WTC11 (cell line): ENCODE results near the gene HEATR5A. TPM values are rescaled to one million over a fixed set of nuclear protein-coding genes. Genes with fewer than 3 reads are reported as not detected.

Source experiments
- ATAC-seq: fragments of 200-7000 bp; cut with Tn5 transposase; 2 replicates; pipeline ENCODE4 v1.10.0; 2021; ENCODE audit warnings: mild to moderate bottlenecking, moderate library complexity
- CTCF ChIA-PET: fragments of 300-600 bp; sonication (Branson Sonifier 250); formaldehyde crosslinking; loops from one replicate; lab custom pipeline; 2021; ENCODE audit warnings: antibody characterized with exemption; lab: Charles Lee
- POLR2A ChIA-PET: fragments of 350-600 bp; sonication (Branson Sonifier 250); formaldehyde crosslinking; loops from one replicate; lab custom pipeline; 2021; ENCODE audit warnings: antibody characterized with exemption; lab: Charles Lee
- DNase-seq: peaks from one replicate; pipeline ENCODE4 v3.0.0; 2021; ENCODE audit warnings: low spot score
- H3K27ac Mint-ChIP-seq: 2 replicates; pipeline ENCODE4 v1.8.0; 2021; ENCODE audit warnings: mixed read lengths
- H3K27me3 Mint-ChIP-seq: 2 replicates; pipeline ENCODE4 v1.8.0; 2021; ENCODE audit warnings: low read depth, mild to moderate bottlenecking, moderate library complexity, mixed read lengths
- H3K36me3 Mint-ChIP-seq: 2 replicates; pipeline ENCODE4 v1.8.0; 2021; ENCODE audit warnings: mixed read lengths
- H3K4me1 Mint-ChIP-seq: 2 replicates; pipeline ENCODE4 v1.8.0; 2022; ENCODE audit warnings: mixed read lengths
- H3K4me3 Mint-ChIP-seq: 2 replicates; pipeline ENCODE4 v1.8.0; 2021; ENCODE audit warnings: mild to moderate bottlenecking, moderate library complexity, mixed read lengths
- H3K9me3 Mint-ChIP-seq: 2 replicates; pipeline ENCODE4 v1.8.0; 2021; ENCODE audit warnings: mixed read lengths
- AR ChIP-seq: fragments of 250-450 bp; sonication (Bioruptor Pico); IDR thresholded peaks from 2 replicates; pipeline ENCODE4 v1.9.0; 2021; ENCODE audit warnings: mild to moderate bottlenecking
- ARID4B ChIP-seq: sonication (generic); formaldehyde crosslinking; IDR thresholded peaks from 2 replicates; pipeline ENCODE4 v1.8.0; 2023; ENCODE audit warnings: missing genetic modification reagents, mild to moderate bottlenecking, borderline replicate concordance
- CDX4 ChIP-seq: fragments of 250-450 bp; sonication (Bioruptor Pico); IDR thresholded peaks from 2 replicates; pipeline ENCODE4 v1.9.0; 2021; ENCODE audit warnings: moderate library complexity, mild to moderate bottlenecking, inconsistent platforms, borderline replicate concordance
- E2F1 ChIP-seq: sonication (generic); formaldehyde crosslinking; IDR thresholded peaks from 2 replicates; pipeline ENCODE4 v1.8.0; 2022; ENCODE audit warnings: mild to moderate bottlenecking, missing genetic modification reagents
- FOXP4 ChIP-seq: sonication (generic); formaldehyde crosslinking; IDR thresholded peaks from 2 replicates; pipeline ENCODE4 v1.8.0; 2022; ENCODE audit warnings: mild to moderate bottlenecking, missing genetic modification reagents
- GRHL2 ChIP-seq: fragments of 250-450 bp; sonication (Bioruptor Pico); IDR thresholded peaks from 2 replicates; pipeline ENCODE4 v1.8.0; 2022; ENCODE audit warnings: mild to moderate bottlenecking, moderate library complexity; ENCODE audit not compliant: insufficient replicate concordance, severe bottlenecking
- HMGXB4 ChIP-seq: sonication (generic); formaldehyde crosslinking; IDR thresholded peaks from 2 replicates; pipeline ENCODE4 v1.8.1; 2023; ENCODE audit warnings: mild to moderate bottlenecking, moderate library complexity, missing genetic modification reagents
- MAX ChIP-seq: sonication (generic); formaldehyde crosslinking; IDR thresholded peaks from 2 replicates; pipeline ENCODE4 v1.8.0; 2022; ENCODE audit warnings: mild to moderate bottlenecking, missing genetic modification reagents
- MYBL2 ChIP-seq: sonication (generic); formaldehyde crosslinking; IDR thresholded peaks from 2 replicates; pipeline ENCODE4 v1.8.1; 2023; ENCODE audit warnings: mild to moderate bottlenecking, moderate library complexity, missing genetic modification reagents
- NFE2L1 ChIP-seq: sonication (generic); formaldehyde crosslinking; IDR thresholded peaks from 2 replicates; pipeline ENCODE4 v1.8.1; 2023; ENCODE audit warnings: missing genetic modification reagents
- OVOL2 ChIP-seq: fragments of 250-450 bp; sonication (Bioruptor Pico); IDR thresholded peaks from 2 replicates; pipeline ENCODE4 v1.9.0; 2021; ENCODE audit warnings: mild to moderate bottlenecking, borderline replicate concordance
- ZMAT4 ChIP-seq: fragments of 250-450 bp; sonication (Bioruptor Pico); IDR thresholded peaks from 2 replicates; pipeline ENCODE4 v1.9.0; 2021; ENCODE audit warnings: mild to moderate bottlenecking
- ZNF281 ChIP-seq: sonication (generic); formaldehyde crosslinking; IDR thresholded peaks from 2 replicates; pipeline ENCODE4 v1.8.0; 2023; ENCODE audit warnings: mild to moderate bottlenecking, missing genetic modification reagents
- ZNF317 ChIP-seq: sonication (generic); formaldehyde crosslinking; IDR thresholded peaks from 2 replicates; pipeline ENCODE4 v1.8.1; 2023; ENCODE audit warnings: low read depth, mild to moderate bottlenecking, moderate library complexity, missing genetic modification reagents, borderline replicate concordance
- ZNF416 ChIP-seq: fragments of 250-450 bp; sonication (Bioruptor Pico); IDR thresholded peaks from 2 replicates; pipeline ENCODE4 v1.9.0; 2021; ENCODE audit warnings: mild to moderate bottlenecking, inconsistent platforms
- ZNF671 ChIP-seq: fragments of 250-450 bp; sonication (Bioruptor Pico); IDR thresholded peaks from 2 replicates; pipeline ENCODE4 v1.8.0; 2021; ENCODE audit warnings: mild to moderate bottlenecking
- total RNA-seq: library from RNA; stranded (reverse); gene quantifications from 3 replicates; pipeline ENCODE4 v1.2.3, GENCODE V29; 2021

The HEATR5A gene
- total RNA-seq, 1 experiment from 2014 or later: 36.2 TPM

- TF ChIP-seq ARID4B (CRISPR knock-in tag): no peak
- TF ChIP-seq ZNF416 (CRISPR knock-in tag): no peak
- TF ChIP-seq FOXP4: no peak
- TF ChIP-seq MAX: no peak
- no peak for TF ChIP-seq NFE2L1
- no peak for TF ChIP-seq ZMAT4 (CRISPR knock-in tag)
- TF ChIP-seq HMGXB4: no peak
- no peak for TF ChIP-seq GRHL2
- no peak for TF ChIP-seq ZNF281 (CRISPR knock-in tag)
- TF ChIP-seq CDX4: no peak
- TF ChIP-seq MYBL2 (CRISPR knock-in tag): no peak
- no peak for TF ChIP-seq ZNF671 (CRISPR knock-in tag)
- no peak for TF ChIP-seq ZNF317 (CRISPR knock-in tag)
- no peak for TF ChIP-seq OVOL2 (CRISPR knock-in tag)
Measured at GRCh38 chr14:31386271-31386670, 34.1 kb downstream of the HEATR5A start (continued).

GRCh38 chr14:31382221-31382620 lies 38.1 kb downstream of the HEATR5A start:
- no peak overlapping the region for H3K27ac Mint-ChIP-seq
- no peaks in the 10 kb centered on the region for H3K4me1 Mint-ChIP-seq
- POLR2A ChIA-PET: no interaction called here
- H3K9me3 Mint-ChIP-seq: no peaks in the 10 kb centered on the region
- no peak overlapping the region for H3K4me3 Mint-ChIP-seq
- CTCF ChIA-PET: no interaction called here
- ATAC-seq: no peak
- H3K36me3 Mint-ChIP-seq: peaks cover 10% of the 10 kb centered on the region
- no peak for DNase-seq
- H3K27me3 Mint-ChIP-seq: no peaks in the 10 kb centered on the region
- TF ChIP-seq AR (CRISPR knock-in tag) (no peak), E2F1 (CRISPR knock-in tag) (no peak), NFE2L1 (no peak)
